ENCODE measurements around the gene NOP14.

GRCh38 chr4:2961421-2961810 lies 1.8 kb downstream of the NOP14 start:
- TF ChIP-seq POLR2A (IDR thresholded peaks at IDR 0.05; ENCODE audit: low read depth, low read length) (0 out of 2 replicates have a peak, but pooled peaks have one; percentile 56), POLR2AphosphoS5 (IDR thresholded peaks at IDR 0.05; ENCODE audit: low read depth, low read length) (no peak), TAF1 (IDR thresholded peaks at IDR 0.05; ENCODE audit: low read depth, low read length) (no peak)

All from GM12891 (cell line).